K562 (cell line): Measurements from ENCODE around the gene RNF223. TPM values are rescaled to one million over a fixed set of nuclear protein-coding genes. Genes with fewer than 3 reads are reported as not detected.

Source experiments
- CREBBP ChIP-seq: IDR thresholded peaks from one replicate; pipeline ENCODE4 v1.6.1; 2012; ENCODE audit warnings: low read depth, mild to moderate bottlenecking, control low read depth, inconsistent platforms, low read length
- HDAC2 ChIP-seq: fragments of 450-650 bp; IDR thresholded peaks from 2 replicates; pipeline ENCODE4 v1.6.1; 2016; ENCODE audit warnings: mild to moderate bottlenecking
- HINFP ChIP-seq: fragments of 450-650 bp; conservative IDR thresholded peaks from 2 replicates; pipeline ENCODE4 v1.6.1; 2016; ENCODE audit warnings: missing genetic modification characterization, low read depth, mild to moderate bottlenecking, control low read depth, missing compliant biosample characterization
- MCM5 ChIP-seq: fragments of 450-650 bp; IDR thresholded peaks from 2 replicates; pipeline ENCODE4 v1.6.1; 2016; ENCODE audit warnings: low read depth
- NR2C1 ChIP-seq, 2 experiments: fragments of 450-650 bp; IDR thresholded peaks; 2 replicates each; pipeline ENCODE4 v1.6.1; 2017; ENCODE audit warnings: mild to moderate bottlenecking in 2 of 2, antibody characterized with exemption in 1 of 2, inconsistent platforms in 1 of 2, missing compliant biosample characterization in 1 of 2, missing genetic modification characterization in 1 of 2
- REST ChIP-seq, 2 experiments: fragments of 450-650 bp; formaldehyde crosslinking in 1 of 2; IDR thresholded peaks; 2 replicates each; pipeline versions ENCODE4 v1.4.0 to v1.6.1; 2014 to 2020; ENCODE audit warnings: mild to moderate bottlenecking in 2 of 2, borderline replicate concordance in 1 of 2, low read depth in 1 of 2
- SAP30 ChIP-seq: fragments of 200-600 bp; sonication (generic); IDR thresholded peaks from 2 replicates; pipeline ENCODE4 v1.6.1; 2012; ENCODE audit warnings: borderline replicate concordance, low read depth, mild to moderate bottlenecking, moderate library complexity, low read length, control low read depth, inconsistent platforms; ENCODE audit not compliant: insufficient read depth, poor library complexity, severe bottlenecking
- SMAD3 ChIP-seq: fragments of 450-650 bp; formaldehyde crosslinking; conservative IDR thresholded peaks from 2 replicates; pipeline ENCODE4 v1.4.0; 2020; ENCODE audit warnings: mild to moderate bottlenecking
- USF1 ChIP-seq: sonication (generic); formaldehyde crosslinking; IDR thresholded peaks from 2 replicates; pipeline ENCODE4 v1.9.0; 2022; ENCODE audit warnings: mild to moderate bottlenecking, missing genetic modification reagents
- YBX1 ChIP-seq: fragments of 450-650 bp; IDR thresholded peaks from 2 replicates; pipeline ENCODE4 v1.7.1; 2016; ENCODE audit warnings: mild to moderate bottlenecking
- ZNF324 ChIP-seq: fragments of 250-450 bp; sonication (Bioruptor Pico); IDR thresholded peaks from 2 replicates; pipeline ENCODE4 v1.4.0; 2020; ENCODE audit warnings: mild to moderate bottlenecking
- ZNF398 ChIP-seq: fragments of 250-450 bp; sonication (Bioruptor Pico); IDR thresholded peaks from 2 replicates; pipeline ENCODE4 v1.8.0; 2021; ENCODE audit warnings: moderate library complexity, mild to moderate bottlenecking, inconsistent platforms
- ZNF408 ChIP-seq: fragments of 250-450 bp; sonication (Bioruptor Pico); IDR thresholded peaks from 2 replicates; pipeline ENCODE4 v1.4.0; 2020; ENCODE audit warnings: low read depth, mild to moderate bottlenecking, moderate library complexity
- polyA plus RNA-seq, 8 experiments: library from polyadenylated mRNA; depleted of rRNA in 4 of 8; stranded (reverse) in 5 of 8; unstranded in 3 of 8; fragments of >200 nt; fragmentation: Nextera tagmentation in 2 of 8; fragmentation: Illumina TruSeq in 1 of 8; extraction: Ambion mirVana in 2 of 8; extraction: Trizol in 1 of 8; gene quantifications; 2 replicates each; pipeline versions ENCODE4 v1.2.1 to v1.2.3, GENCODE V29; 2011 to 2014; ENCODE audit warnings: inconsistent platforms in 1 of 8, missing spikeins in 1 of 8
- total RNA-seq, 7 experiments: library from RNA; depleted of rRNA in 6 of 7; stranded (reverse); fragments of >200 nt in 6 of 7; fragmentation: Illumina TruSeq in 2 of 7; extraction: Trizol in 2 of 7; gene quantifications; 2 replicates each; pipeline versions ENCODE4 v1.2.1 to v1.2.3, GENCODE V29; 2011 to 2021; ENCODE audit warnings: low replicate concordance in 1 of 7

Gene RNF223
- total and polyA plus RNA-seq, 9 of the 15 experiments (the other 6 are each of a cell fraction or from before 2014, with no cell fraction given), result 0.04 to 0.32 TPM; not detected in 7

GRCh38 chr1:1058088-1058905, 15.8 kb downstream of the RNF223 start (continued):
- TF ChIP-seq REST (IDR thresholded peaks at IDR 0.05; ENCODE audit: borderline replicate concordance) (no peak), REST (CRISPR knock-in tag; IDR thresholded peaks at IDR 0.05; ENCODE audit: low read depth) (no peak), HDAC2 (no peak), CREBBP (no peak), YBX1 (no peak), HINFP (tag) (no peak), ZNF408 (CRISPR knock-in tag) (no peak), NR2C1 (IDR thresholded peaks at IDR 0.05) (no peak), NR2C1 (tag; IDR thresholded peaks at IDR 0.05) (peak; percentile 70), ZNF324 (CRISPR knock-in tag) (no peak), MCM5 (no peak), SMAD3 (CRISPR knock-in tag) (no peak), ZNF398 (no peak), SAP30 (peak; percentile 26), USF1 (CRISPR knock-in tag) (peak; percentile 59)
